Measurements from ENCODE around the gene CDH22. TPM values are rescaled to one million over a fixed set of nuclear protein-coding genes. Genes with fewer than 3 reads are reported as not detected.
A peak's percentile ranks its signal among the peaks of the same experiment; 100 is the strongest.

Gene CDH22
- polyA plus RNA-seq, 1 donor from 2014 or later, result 2.1 TPM

GRCh38 chr20:46293084-46293483 is 15.2 kb downstream of the CDH22 start:
- H3K4me2 ChIP-seq (ENCODE audit: low read length), result no peak overlapping the region
- no peaks in the 10 kb centered on the region for H3K79me2 ChIP-seq (replicated peaks; ENCODE audit: insufficient read depth, low read length)
- H3K9ac ChIP-seq (ENCODE audit: low read length), result no peak overlapping the region
- H3K27me3 ChIP-seq (ENCODE audit: insufficient read depth, low read depth, low read length), result no peaks in the 10 kb centered on the region
- no peaks in the 10 kb centered on the region for H3K9me3 ChIP-seq (ENCODE audit: low read length)
- no peaks in the 10 kb centered on the region for H3F3A ChIP-seq (ENCODE audit: insufficient read depth, low read length, poor library complexity, severe bottlenecking)
- H3K9me2 ChIP-seq (ENCODE audit: insufficient read depth, low read length), result no peaks in the 10 kb centered on the region
- no peaks in the 10 kb centered on the region for H4K20me1 ChIP-seq (ENCODE audit: insufficient read depth)
- H3K4me3 ChIP-seq (ENCODE audit: low read length), result no peak overlapping the region
- TF ChIP-seq REST (IDR thresholded peaks at IDR 0.05; ENCODE audit: borderline replicate concordance) (peak; percentile 36), CTCF (IDR thresholded peaks at IDR 0.05; ENCODE audit: poor library complexity, severe bottlenecking) (no peak)
- H3K27ac ChIP-seq (ENCODE audit: low read length), result no peak overlapping the region
- no peak overlapping the region for H2AFZ ChIP-seq (ENCODE audit: low read depth, low read length)
- no peaks in the 10 kb centered on the region for H3K36me3 ChIP-seq (ENCODE audit: insufficient read depth, low read length)

GRCh38 chr20:46291401-46291800 is 16.9 kb downstream of the CDH22 start:
- no peaks in the 10 kb centered on the region for H4K20me1 ChIP-seq (ENCODE audit: insufficient read depth)
- H3K9ac ChIP-seq (ENCODE audit: low read length), result no peak overlapping the region
- no peaks in the 10 kb centered on the region for H3K9me3 ChIP-seq (ENCODE audit: low read length)
- H3K36me3 ChIP-seq (ENCODE audit: insufficient read depth, low read length), result no peaks in the 10 kb centered on the region
- H3K27me3 ChIP-seq (ENCODE audit: insufficient read depth, low read depth, low read length), result no peaks in the 10 kb centered on the region
- no peak overlapping the region for H3K4me3 ChIP-seq (ENCODE audit: low read length)
- H3F3A ChIP-seq (ENCODE audit: insufficient read depth, low read length, poor library complexity, severe bottlenecking), result no peaks in the 10 kb centered on the region
- H3K4me2 ChIP-seq (ENCODE audit: low read length), result no peak overlapping the region
- H3K79me2 ChIP-seq (replicated peaks; ENCODE audit: insufficient read depth, low read length), result no peaks in the 10 kb centered on the region
- no peak overlapping the region for H3K27ac ChIP-seq (ENCODE audit: low read length)
- TF ChIP-seq RAD21 (conservative IDR thresholded peaks at IDR 0.05), result no peak
- TF ChIP-seq EZH2 (IDR thresholded peaks at IDR 0.05; ENCODE audit: borderline replicate concordance, insufficient read depth, low read length, poor library complexity, severe bottlenecking), result no peak
- TF ChIP-seq CTCF (IDR thresholded peaks at IDR 0.05; ENCODE audit: poor library complexity, severe bottlenecking), result no peak
- no peak overlapping the region for H2AFZ ChIP-seq (ENCODE audit: low read depth, low read length)
- H3K9me2 ChIP-seq (ENCODE audit: insufficient read depth, low read length), result no peaks in the 10 kb centered on the region

GRCh38 chr20:46289432-46289831 is 18.9 kb downstream of the CDH22 start:
- no peak overlapping the region for H3K4me2 ChIP-seq (ENCODE audit: low read length)
- H3K9me2 ChIP-seq (ENCODE audit: insufficient read depth, low read length), result no peaks in the 10 kb centered on the region
- no peaks in the 10 kb centered on the region for H4K20me1 ChIP-seq (ENCODE audit: insufficient read depth)
- no peaks in the 10 kb centered on the region for H3K27me3 ChIP-seq (ENCODE audit: insufficient read depth, low read depth, low read length)
- no peak overlapping the region for H3K27ac ChIP-seq (ENCODE audit: low read length)
- no peaks in the 10 kb centered on the region for H3K79me2 ChIP-seq (replicated peaks; ENCODE audit: insufficient read depth, low read length)
- H3F3A ChIP-seq (ENCODE audit: insufficient read depth, low read length, poor library complexity, severe bottlenecking), result no peaks in the 10 kb centered on the region
- H3K4me3 ChIP-seq (ENCODE audit: low read length), result no peak overlapping the region
- no peaks in the 10 kb centered on the region for H3K9me3 ChIP-seq (ENCODE audit: low read length)
- no peak for TF ChIP-seq RAD21 (conservative IDR thresholded peaks at IDR 0.05)
- no peak overlapping the region for H3K9ac ChIP-seq (ENCODE audit: low read length)
- H3K36me3 ChIP-seq (ENCODE audit: insufficient read depth, low read length), result no peaks in the 10 kb centered on the region
- no peak overlapping the region for H2AFZ ChIP-seq (ENCODE audit: low read depth, low read length)

Measured in neural cell (in vitro differentiated cells).